IgD-negative memory B cell (primary cell): ENCODE results near the gene ATP9B. TPM values are rescaled to one million over a fixed set of nuclear protein-coding genes. Genes with fewer than 3 reads are reported as not detected.
"Not testable (repeated sequence)": the region's sequence is repeated elsewhere in the genome, so short reads cannot be mapped to it uniquely, and the experiment has no call there.

Source experiments
- H3K27ac Mint-ChIP-seq, 3 donors: one replicate each; pipeline ENCODE4 v1.8.0; 2020 to 2022; ENCODE audit warnings: mild to moderate bottlenecking in 3 of 3, mixed read lengths in 3 of 3, moderate library complexity in 1 of 3
- H3K27me3 Mint-ChIP-seq: one replicate; pipeline ENCODE4 v1.8.0; 2021; ENCODE audit warnings: mixed read lengths
- H3K36me3 Mint-ChIP-seq: one replicate; pipeline ENCODE4 v1.8.0; 2020; ENCODE audit warnings: mild to moderate bottlenecking, mixed read lengths
- H3K4me1 Mint-ChIP-seq, 3 donors: one replicate each; pipeline ENCODE4 v1.8.0; 2020 to 2022; ENCODE audit warnings: mixed read lengths in 3 of 3, mild to moderate bottlenecking in 1 of 3
- H3K4me3 Mint-ChIP-seq, 4 donors: one replicate each; pipeline ENCODE4 v1.8.0; 2020 to 2022; ENCODE audit warnings: mild to moderate bottlenecking in 4 of 4, mixed read lengths in 4 of 4, moderate library complexity in 3 of 4
- H3K9me3 Mint-ChIP-seq, 3 donors: one replicate each; pipeline ENCODE4 v1.8.0; 2020 to 2021; ENCODE audit warnings: mixed read lengths in 3 of 3, mild to moderate bottlenecking in 1 of 3
- polyA plus RNA-seq: library from polyadenylated mRNA; unstranded; fragments of 300-500 nt; fragmentation: Illumina TruSeq; gene quantifications from one replicate; pipeline ENCODE4 v1.2.3, GENCODE V29; 2021

The ATP9B gene
- polyA plus RNA-seq, 1 donor from 2014 or later: 17.6 TPM

GRCh38 chr18:79241755-79242154, 172.6 kb downstream of the ATP9B start:
- Mint-ChIP-seq H3K27me3 (no peaks in the 10 kb centered on the region), H3K4me1 (peaks cover 11 to 17% (median 16%) of the 10 kb centered on the region in 3 donors), H3K36me3 (no peaks in the 10 kb centered on the region), H3K4me3 (no peak overlapping the region), H3K9me3 (no peaks in the 10 kb centered on the region), H3K27ac (no peak overlapping the region)

- H3K4me3 Mint-ChIP-seq: no peak overlapping the region
- H3K27ac Mint-ChIP-seq: no peak overlapping the region
- H3K9me3 Mint-ChIP-seq: no peaks in the 10 kb centered on the region
- H3K36me3 Mint-ChIP-seq: no peaks in the 10 kb centered on the region
- H3K27me3 Mint-ChIP-seq: no peaks in the 10 kb centered on the region
- peaks cover 12 to 18% (median 16%) of the 10 kb centered on the region in 3 donors for H3K4me1 Mint-ChIP-seq
These were observed 173.1 kb downstream of the ATP9B start for GRCh38 chr18:79242246-79242645.

GRCh38 chr18:79245517-79246001, 176.4 kb downstream of the ATP9B start:
- Mint-ChIP-seq H3K4me1 (peaks cover 12 to 18% (median 12%) of the 10 kb centered on the region in 3 donors), H3K27ac (peak overlapping the region in 2 of 3 donors; percentile 59 to 77), H3K27me3 (no peaks in the 10 kb centered on the region), H3K4me3 (peak overlapping the region in 2 of 4 donors; percentile 8 to 52), H3K9me3 (no peaks in the 10 kb centered on the region), H3K36me3 (no peaks in the 10 kb centered on the region)

- Mint-ChIP-seq H3K9me3 (no peaks in the 10 kb centered on the region), H3K27me3 (no peaks in the 10 kb centered on the region), H3K4me1 (peaks cover 12 to 15% (median 12%) of the 10 kb centered on the region in 3 donors), H3K27ac (peak overlapping the region; percentile 37 to 83 (median 78)), H3K4me3 (peak overlapping the region; percentile 48 to 85 (median 78)), H3K36me3 (no peaks in the 10 kb centered on the region)
These were observed 177.3 kb downstream of the ATP9B start for GRCh38 chr18:79246309-79247108.

DNA sequence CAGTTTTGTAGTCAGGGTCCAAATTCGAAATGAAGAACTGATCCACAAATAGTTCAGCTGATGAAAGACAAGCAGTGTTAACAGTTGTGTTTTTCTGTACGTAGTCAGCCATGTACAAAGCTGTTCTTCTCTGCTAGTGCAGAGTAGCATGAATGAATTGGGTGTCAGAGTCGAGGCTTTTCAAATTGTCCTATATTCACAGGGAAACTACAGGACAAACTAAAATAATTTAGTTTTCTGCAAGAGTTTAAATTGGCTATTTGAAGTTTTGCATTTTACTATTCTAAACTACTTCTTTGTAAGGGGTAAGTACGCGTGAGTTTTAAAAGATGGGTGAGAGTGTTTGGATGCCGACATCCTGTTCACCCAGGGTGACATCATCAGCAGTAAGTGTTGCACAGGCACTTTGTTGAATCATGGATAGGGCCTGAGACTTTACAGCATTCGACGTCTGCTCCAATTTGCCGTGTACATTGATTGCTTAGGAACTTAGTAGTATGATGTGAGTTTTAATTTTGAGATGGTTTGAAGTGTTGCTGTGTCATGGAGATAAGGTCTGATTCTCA, 179.4 kb downstream of the ATP9B start:
- H3K4me1 Mint-ChIP-seq: peaks cover 4 to 7% (median 4%) of the 10 kb centered on the region in 3 donors
- no peaks in the 10 kb centered on the region for H3K27me3 Mint-ChIP-seq
- no peak overlapping the region for H3K4me3 Mint-ChIP-seq
- no peaks in the 10 kb centered on the region for H3K36me3 Mint-ChIP-seq
- H3K27ac Mint-ChIP-seq: no peak overlapping the region
- no peaks in the 10 kb centered on the region for H3K9me3 Mint-ChIP-seq

DNA sequence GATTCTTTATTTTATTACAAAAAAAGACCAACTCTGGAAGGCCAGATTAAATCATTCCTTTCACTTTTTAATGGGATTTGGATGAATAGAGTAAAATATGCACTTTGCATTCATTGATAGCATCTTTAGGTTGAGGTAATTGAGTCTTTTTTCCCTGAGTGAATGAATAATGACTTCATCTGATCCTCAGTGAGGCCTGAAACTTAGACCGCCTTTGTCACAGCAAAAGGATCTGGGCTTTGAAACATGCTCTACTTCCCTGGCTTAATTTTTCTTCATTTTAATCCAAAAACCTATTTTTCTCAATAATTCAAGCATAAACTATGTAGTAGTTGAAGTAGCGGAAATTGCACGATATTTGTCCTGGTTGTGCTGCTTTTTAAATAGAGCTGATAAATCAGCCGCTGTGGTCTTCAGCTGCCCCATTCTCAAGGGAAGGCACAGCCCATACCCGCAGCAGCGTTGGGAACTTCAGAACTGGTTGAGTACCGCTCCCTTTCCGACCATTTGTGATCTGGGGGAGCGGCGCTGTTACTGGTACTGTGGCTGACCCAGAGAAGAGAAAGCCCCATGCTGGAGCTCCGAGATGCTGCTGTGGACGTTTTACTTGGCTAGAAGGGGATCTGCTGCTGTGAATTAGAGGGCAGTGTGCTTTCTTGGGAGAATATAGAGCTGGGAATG, 181.2 kb downstream of the ATP9B start:
- no peaks in the 10 kb centered on the region for H3K36me3 Mint-ChIP-seq
- no peak overlapping the region for H3K27ac Mint-ChIP-seq
- H3K4me1 Mint-ChIP-seq: peaks cover 4 to 5% (median 4%) of the 10 kb centered on the region in 3 donors
- no peaks in the 10 kb centered on the region for H3K27me3 Mint-ChIP-seq
- no peaks in the 10 kb centered on the region for H3K9me3 Mint-ChIP-seq
- no peak overlapping the region for H3K4me3 Mint-ChIP-seq

- peaks cover 4 to 5% (median 4%) of the 10 kb centered on the region in 3 donors for H3K4me1 Mint-ChIP-seq
- no peak overlapping the region for H3K4me3 Mint-ChIP-seq
- H3K36me3 Mint-ChIP-seq: no peaks in the 10 kb centered on the region
- no peak overlapping the region for H3K27ac Mint-ChIP-seq
- H3K27me3 Mint-ChIP-seq: no peaks in the 10 kb centered on the region
- no peaks in the 10 kb centered on the region for H3K9me3 Mint-ChIP-seq
These were observed 181.8 kb downstream of the ATP9B start for GRCh38 chr18:79251021-79251420.

DNA sequence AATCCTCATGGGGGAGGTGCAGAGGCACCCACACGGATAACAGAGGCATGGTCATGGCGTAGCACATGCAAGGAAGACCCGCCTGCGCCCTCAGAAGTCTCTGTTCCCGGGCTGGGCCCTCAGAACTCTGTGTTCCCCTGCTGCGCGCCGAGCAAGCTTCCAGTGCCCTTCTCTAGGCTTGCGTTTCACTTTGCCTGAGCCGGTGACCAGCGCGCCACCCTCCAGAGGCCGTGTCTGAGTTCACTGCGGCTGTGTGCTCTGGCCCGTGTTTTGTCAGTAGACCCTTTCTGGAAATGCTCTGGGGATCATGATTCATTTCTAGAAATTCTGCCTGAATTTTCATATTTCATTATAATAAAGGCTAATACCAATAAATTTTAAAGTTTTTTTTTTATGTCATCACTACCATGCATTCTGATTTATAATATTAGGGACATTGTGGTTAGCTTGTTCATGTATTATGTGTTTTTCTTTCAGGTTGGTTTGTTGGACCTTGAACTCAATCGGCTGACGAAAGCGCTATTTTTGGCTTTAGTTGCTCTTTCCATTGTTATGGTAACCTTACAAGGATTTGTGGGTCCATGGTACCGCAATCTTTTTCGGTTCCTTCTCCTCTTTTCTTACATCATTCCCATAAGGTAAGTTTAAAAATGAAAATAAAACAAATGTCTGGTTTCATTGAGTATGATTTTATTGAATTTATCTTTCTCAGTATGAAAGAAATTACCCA, 183.9 kb downstream of the ATP9B start:
- H3K4me3 Mint-ChIP-seq: peak overlapping the region in 1 of 4 donors; percentile 5
- no peaks in the 10 kb centered on the region for H3K4me1 Mint-ChIP-seq
- no peak overlapping the region for H3K27ac Mint-ChIP-seq
- H3K36me3 Mint-ChIP-seq: no peaks in the 10 kb centered on the region
- H3K9me3 Mint-ChIP-seq: no peaks in the 10 kb centered on the region
- H3K27me3 Mint-ChIP-seq: no peaks in the 10 kb centered on the region

- Mint-ChIP-seq H3K4me1 (peaks cover 0 to 12% (median 12%) of the 10 kb centered on the region in 3 donors), H3K4me3 (no peak overlapping the region), H3K9me3 (no peaks in the 10 kb centered on the region), H3K27ac (no peak overlapping the region), H3K36me3 (peaks cover 11% of the 10 kb centered on the region), H3K27me3 (no peaks in the 10 kb centered on the region)
These were observed 188.3 kb downstream of the ATP9B start for GRCh38 chr18:79257480-79257879.

DNA sequence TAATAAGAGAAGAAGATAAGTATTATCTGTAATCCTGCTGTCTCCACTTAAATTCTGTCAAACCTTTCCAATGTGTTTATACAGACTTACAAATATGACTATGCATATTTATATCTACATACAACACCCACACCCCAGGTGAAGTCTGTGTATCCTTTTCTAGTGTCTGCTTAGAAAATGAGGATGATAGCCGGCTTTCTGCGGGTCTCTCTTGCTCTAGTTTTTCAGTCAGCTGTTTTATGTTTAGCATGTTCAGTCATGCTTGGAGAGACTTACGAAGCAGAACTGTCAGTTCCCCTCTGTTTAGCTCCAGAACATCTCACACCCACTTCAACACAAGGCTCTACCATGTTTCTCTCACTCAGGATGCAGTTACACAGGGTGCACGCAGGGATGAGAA, 189.3 kb downstream of the ATP9B start:
- Mint-ChIP-seq H3K4me1 (peaks cover 0 to 12% (median 12%) of the 10 kb centered on the region in 3 donors), H3K4me3 (peak overlapping the region in 1 of 4 donors; percentile 77), H3K27me3 (no peaks in the 10 kb centered on the region), H3K9me3 (no peaks in the 10 kb centered on the region), H3K27ac (peak overlapping the region in 1 of 3 donors; percentile 23), H3K36me3 (peaks cover 14% of the 10 kb centered on the region)

GRCh38 chr18:79259218-79259617, 190.0 kb downstream of the ATP9B start:
- Mint-ChIP-seq H3K9me3 (no peaks in the 10 kb centered on the region), H3K27me3 (no peaks in the 10 kb centered on the region), H3K4me1 (peaks cover 0 to 12% (median 12%) of the 10 kb centered on the region in 3 donors), H3K27ac (no peak overlapping the region), H3K4me3 (no peak overlapping the region), H3K36me3 (peaks cover 16% of the 10 kb centered on the region)

DNA sequence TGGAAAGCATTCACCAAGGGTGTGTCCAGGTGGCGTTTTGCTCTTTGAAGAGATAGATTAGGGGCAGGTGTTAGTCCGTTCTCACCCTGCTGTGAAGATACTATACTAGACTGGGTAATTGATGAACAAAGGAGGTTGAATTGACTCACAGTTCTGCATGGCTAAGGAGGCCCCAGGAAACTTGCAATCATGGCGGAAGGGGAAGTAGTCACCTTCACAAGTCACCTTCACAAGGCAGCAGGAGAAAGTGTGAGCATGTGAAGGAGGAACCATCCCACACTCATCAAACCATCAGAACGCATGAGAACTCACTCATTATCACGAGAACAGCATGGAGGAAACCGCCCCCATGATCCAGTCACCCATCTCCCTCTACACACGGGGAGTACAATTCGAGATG, 190.8 kb downstream of the ATP9B start:
- Mint-ChIP-seq H3K27me3 (no peaks in the 10 kb centered on the region), H3K4me3 (no peak overlapping the region), H3K4me1 (peaks cover 0 to 12% (median 12%) of the 10 kb centered on the region in 3 donors), H3K27ac (peak overlapping the region in 1 of 3 donors; percentile 94), H3K36me3 (peaks cover 21% of the 10 kb centered on the region), H3K9me3 (peaks cover 0 to 5% (median 0%) of the 10 kb centered on the region in 3 donors)

GRCh38 chr18:79260510-79260909, 191.3 kb downstream of the ATP9B start:
- Mint-ChIP-seq H3K9me3 (peaks cover 0 to 5% (median 3%) of the 10 kb centered on the region in 3 donors), H3K27me3 (no peaks in the 10 kb centered on the region), H3K27ac (no peak overlapping the region), H3K4me1 (peaks cover 0 to 12% (median 12%) of the 10 kb centered on the region in 3 donors), H3K4me3 (no peak overlapping the region), H3K36me3 (peaks cover 21% of the 10 kb centered on the region)

DNA sequence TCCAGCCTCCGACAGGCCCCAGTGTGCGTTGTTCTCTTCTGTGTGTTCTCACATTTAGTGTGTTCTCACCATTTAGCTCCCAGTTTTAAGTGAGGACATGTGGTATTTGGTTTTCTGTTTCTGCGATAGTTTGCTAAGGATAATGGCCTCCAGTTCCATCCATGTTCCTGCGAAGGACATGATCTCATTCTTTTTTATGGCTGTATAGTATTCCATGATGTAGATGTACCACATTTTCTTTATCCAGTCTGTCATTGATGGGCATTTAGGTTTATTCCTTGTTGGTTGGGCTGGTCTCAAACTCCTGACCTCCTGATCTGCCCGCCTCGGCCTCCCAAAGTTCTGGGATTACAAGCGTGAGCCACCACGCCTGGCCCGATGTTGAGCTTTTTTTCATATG, 195.9 kb downstream of the ATP9B start:
- H3K27ac Mint-ChIP-seq, H3K4me3 Mint-ChIP-seq, H3K27me3 Mint-ChIP-seq, H3K4me1 Mint-ChIP-seq: not testable (repeated sequence)
- Mint-ChIP-seq H3K9me3 (peaks cover 0 to 17% (median 4%) of the 10 kb centered on the region in 3 donors), H3K36me3 (peaks cover 23% of the 10 kb centered on the region)
